Esophagus squamous epithelium (tissue), 4 donors: ENCODE measurements around the gene FBXO5.

ENCODE experiments used
- CTCF ChIP-seq, 6 experiments: fragments of 450-650 bp in 4 of 6; fragments of 200-600 bp in 2 of 6; sonication (generic) in 2 of 6; IDR thresholded peaks; one replicate each; pipeline ENCODE4 v1.5.1; 2016 to 2019; ENCODE audit warnings: antibody characterized with exemption in 6 of 6, mild to moderate bottlenecking in 4 of 6, moderate library complexity in 4 of 6
- POLR2A ChIP-seq, 4 donors: fragments of 450-650 bp; IDR thresholded peaks; one replicate each; pipeline ENCODE4 v1.6.1; 2017; ENCODE audit warnings: antibody characterized with exemption in 4 of 4, mild to moderate bottlenecking in 4 of 4, moderate library complexity in 3 of 4

- TF ChIP-seq CTCF (IDR thresholded peaks at IDR 0.05) (peak in 1 of 6 experiments; percentile 9), POLR2A (IDR thresholded peaks at IDR 0.05) (no peak)
Measured at GRCh38 chr6:153024709-153025017, 41.8 kb upstream of the FBXO5 start.
